OCI-LY1 (cell line): ENCODE data around the gene IL6R.

Experiments
- H2AFZ ChIP-seq: fragments of 200-600 bp; sonication (generic), shearing (Covaris generic); 2 replicates; pipeline ENCODE4 v1.6.0; 2014; ENCODE audit warnings: antibody characterized with exemption, mild to moderate bottlenecking, low read length
- H3F3A ChIP-seq: fragments of 200-600 bp; sonication (generic), shearing (Covaris generic); 2 replicates; pipeline ENCODE4 v1.6.0; 2014; ENCODE audit warnings: mild to moderate bottlenecking, antibody characterized with exemption, low read length, moderate library complexity; ENCODE audit not compliant: insufficient read depth
- H3K27ac ChIP-seq: fragments of 200-600 bp; sonication (generic); 2 replicates; pipeline ENCODE4 v1.5.1; 2014; ENCODE audit warnings: low read length, mixed run types, mild to moderate bottlenecking, low read depth; ENCODE audit not compliant: poor library complexity, severe bottlenecking
- H3K27me3 ChIP-seq: fragments of 200-600 bp; sonication (generic); 2 replicates; pipeline ENCODE4 v1.6.0; 2014; ENCODE audit warnings: antibody characterized with exemption, mild to moderate bottlenecking, low read length, moderate library complexity; ENCODE audit not compliant: insufficient read depth
- H3K36me3 ChIP-seq: fragments of 200-600 bp; sonication (generic); 2 replicates; pipeline ENCODE4 v1.6.1; 2014; ENCODE audit warnings: mild to moderate bottlenecking, antibody characterized with exemption, low read length, moderate library complexity, mixed read lengths; ENCODE audit not compliant: insufficient read depth
- H3K4me1 ChIP-seq: fragments of 200-600 bp; sonication (generic); 2 replicates; pipeline ENCODE4 v1.5.1; 2014; ENCODE audit warnings: mild to moderate bottlenecking, low read length, moderate library complexity; ENCODE audit not compliant: insufficient read depth, severe bottlenecking
- H3K4me2 ChIP-seq: fragments of 200-600 bp; sonication (generic), shearing (Covaris generic); 2 replicates; pipeline ENCODE4 v1.6.1; 2014; ENCODE audit warnings: low read length
- H3K4me3 ChIP-seq: fragments of 200-600 bp; sonication (generic); 2 replicates; pipeline ENCODE4 v1.5.1; 2014; ENCODE audit warnings: low read length, low read depth, mild to moderate bottlenecking, mixed read lengths; ENCODE audit not compliant: poor library complexity, severe bottlenecking
- H3K79me2 ChIP-seq: fragments of 200-600 bp; shearing (Covaris generic); 2 replicates; pipeline ENCODE4 v1.6.1; 2016; ENCODE audit warnings: mixed run types, low read length, mixed read lengths; ENCODE audit not compliant: insufficient read depth
- H3K9ac ChIP-seq: fragments of 200-600 bp; sonication (generic), shearing (Covaris generic); 2 replicates; pipeline ENCODE4 v1.6.1; 2014; ENCODE audit warnings: mild to moderate bottlenecking, low read length, mixed read lengths
- H3K9me2 ChIP-seq: fragments of 200-600 bp; sonication (generic), shearing (Covaris generic); 2 replicates; pipeline ENCODE4 v1.6.1; 2014; ENCODE audit warnings: low read depth, mild to moderate bottlenecking, low read length, mixed read lengths
- H3K9me3 ChIP-seq: fragments of 200-600 bp; shearing (Covaris generic); 2 replicates; pipeline ENCODE4 v1.6.1; 2014; ENCODE audit warnings: low read length, mixed read lengths
- H4K20me1 ChIP-seq: fragments of 200-600 bp; sonication (generic), shearing (Covaris generic); 2 replicates; pipeline ENCODE4 v1.6.0; 2016; ENCODE audit warnings: mild to moderate bottlenecking, low read length; ENCODE audit not compliant: insufficient read depth
- CTCF ChIP-seq: fragments of 200-600 bp; sonication (generic), shearing (Covaris generic); IDR thresholded peaks from 2 replicates; pipeline ENCODE4 v1.5.1; 2017; ENCODE audit warnings: mild to moderate bottlenecking, antibody characterized with exemption, low read length, moderate library complexity, mixed read lengths
- EZH2 ChIP-seq: fragments of 200-600 bp; sonication (generic), shearing (Covaris generic); IDR thresholded peaks from 2 replicates; pipeline ENCODE4 v1.8.0; 2017; ENCODE audit warnings: borderline replicate concordance, mixed run types, mild to moderate bottlenecking, antibody characterized with exemption, low read length, moderate library complexity, mixed read lengths

IL6R gene

GRCh38 chr1:154489695-154490274, 84.6 kb downstream of the IL6R start:
- Histone ChIP-seq H2AFZ (no peak overlapping the region), H3K79me2 (no peaks in the 10 kb centered on the region), H3K9ac (no peak overlapping the region), H3F3A (no peaks in the 10 kb centered on the region), H3K36me3 (no peaks in the 10 kb centered on the region), H3K9me2 (no peaks in the 10 kb centered on the region), H4K20me1 (no peaks in the 10 kb centered on the region), H3K4me3 (no peak overlapping the region), H3K27ac (no peak overlapping the region), H3K4me1 (peaks cover 41% of the 10 kb centered on the region), H3K9me3 (no peaks in the 10 kb centered on the region), H3K4me2 (no peak overlapping the region), H3K27me3 (peaks cover 4% of the 10 kb centered on the region; the same call in 1 of the 2 replicates)
- TF ChIP-seq CTCF (no peak), EZH2 (no peak)

GRCh38 chr1:154490317-154490716, 85.2 kb downstream of the IL6R start:
- no peaks in the 10 kb centered on the region for H3K9me2 ChIP-seq
- H3K27ac ChIP-seq, result no peak overlapping the region
- no peaks in the 10 kb centered on the region for H3K9me3 ChIP-seq
- H3K4me2 ChIP-seq, result no peak overlapping the region
- no peak overlapping the region for H3K9ac ChIP-seq
- TF ChIP-seq CTCF, result no peak
- no peak for TF ChIP-seq EZH2
- H3K4me1 ChIP-seq, result peaks cover 45% of the 10 kb centered on the region
- no peaks in the 10 kb centered on the region for H3K79me2 ChIP-seq
- H4K20me1 ChIP-seq, result no peaks in the 10 kb centered on the region
- H3K27me3 ChIP-seq, result peaks cover 4% of the 10 kb centered on the region; the same call in 1 of the 2 replicates
- no peak overlapping the region for H3K4me3 ChIP-seq
- H2AFZ ChIP-seq, result no peak overlapping the region
- no peaks in the 10 kb centered on the region for H3F3A ChIP-seq
- no peaks in the 10 kb centered on the region for H3K36me3 ChIP-seq

- no peak overlapping the region for H3K9ac ChIP-seq
- peaks cover 63% of the 10 kb centered on the region for H3K4me1 ChIP-seq
- H3K4me2 ChIP-seq, result peak overlapping the region; percentile 5; the same call in 1 of the 2 replicates
- H2AFZ ChIP-seq, result no peak overlapping the region
- no peaks in the 10 kb centered on the region for H3K9me2 ChIP-seq
- H3K9me3 ChIP-seq, result no peaks in the 10 kb centered on the region
- H3F3A ChIP-seq, result no peaks in the 10 kb centered on the region
- H3K27me3 ChIP-seq, result peaks cover 4% of the 10 kb centered on the region; the same call in 1 of the 2 replicates
- no peaks in the 10 kb centered on the region for H3K79me2 ChIP-seq
- no peak overlapping the region for H3K4me3 ChIP-seq
- H3K27ac ChIP-seq, result no peak overlapping the region
- no peaks in the 10 kb centered on the region for H4K20me1 ChIP-seq
- no peak for TF ChIP-seq CTCF
- TF ChIP-seq EZH2, result no peak
- no peaks in the 10 kb centered on the region for H3K36me3 ChIP-seq
These were observed 87.0 kb downstream of the IL6R start for GRCh38 chr1:154492115-154492514.
